SK-N-SH treated with all-trans-retinoic acid at 6 μM for 48 hours (cell line): ENCODE results near the gene KIAA0513.

Experiments
- ATAC-seq: fragments of 200-7000 bp; cut with Tn5 transposase; 3 replicates; pipeline ENCODE4 v1.9.1; 2020; ENCODE audit warnings: mild to moderate bottlenecking, moderate library complexity
- ARNTL ChIP-seq: fragments of 450-650 bp; formaldehyde crosslinking; IDR thresholded peaks from 2 replicates; pipeline ENCODE4 v1.5.0; 2020; ENCODE audit warnings: low read depth, mild to moderate bottlenecking, moderate library complexity, borderline replicate concordance
- BACH2 ChIP-seq: fragments of 250-450 bp; sonication (Bioruptor Pico); IDR thresholded peaks from 2 replicates; pipeline ENCODE4 v1.9.0; 2021; ENCODE audit warnings: mild to moderate bottlenecking, borderline replicate concordance
- CREB5 ChIP-seq: fragments of 250-450 bp; sonication (Bioruptor Pico); IDR thresholded peaks from 2 replicates; pipeline ENCODE4 v1.5.1; 2020; ENCODE audit warnings: low read depth, mild to moderate bottlenecking, moderate library complexity
- CSDC2 ChIP-seq: fragments of 250-450 bp; sonication (Bioruptor Pico); IDR thresholded peaks from 2 replicates; pipeline ENCODE4 v1.5.0; 2020; ENCODE audit warnings: mild to moderate bottlenecking, moderate library complexity
- CSRNP3 ChIP-seq: fragments of 250-450 bp; sonication (Bioruptor Pico); IDR thresholded peaks from 2 replicates; pipeline ENCODE4 v1.5.1; 2021; ENCODE audit warnings: mild to moderate bottlenecking, moderate library complexity
- ESRRG ChIP-seq: fragments of 250-450 bp; sonication (Bioruptor Pico); IDR thresholded peaks from 2 replicates; pipeline ENCODE4 v1.6.1; 2021; ENCODE audit warnings: mild to moderate bottlenecking
- GLIS3 ChIP-seq: fragments of 250-450 bp; sonication (Bioruptor Pico); IDR thresholded peaks from 2 replicates; pipeline ENCODE4 v1.5.0; 2020; ENCODE audit warnings: mild to moderate bottlenecking, moderate library complexity
- ISL1 ChIP-seq: fragments of 250-450 bp; sonication (Bioruptor Pico); IDR thresholded peaks from 2 replicates; pipeline ENCODE4 v2.1.2; 2022; ENCODE audit warnings: mild to moderate bottlenecking, moderate library complexity
- POU6F1 ChIP-seq: fragments of 250-450 bp; sonication (Bioruptor Pico); IDR thresholded peaks from 2 replicates; pipeline ENCODE4 v1.8.0; 2021; ENCODE audit warnings: low read depth, mild to moderate bottlenecking, moderate library complexity, borderline replicate concordance
- RARB ChIP-seq: fragments of 250-450 bp; sonication (Bioruptor Pico); IDR thresholded peaks from 2 replicates; pipeline ENCODE4 v1.8.0; 2021; ENCODE audit warnings: mild to moderate bottlenecking, moderate library complexity
- SNAI2 ChIP-seq: fragments of 250-450 bp; sonication (Bioruptor Pico); IDR thresholded peaks from 2 replicates; pipeline ENCODE4 v1.5.0; 2020; ENCODE audit warnings: mild to moderate bottlenecking, moderate library complexity
- TCF4 ChIP-seq: fragments of 250-450 bp; sonication (Bioruptor Pico); IDR thresholded peaks from 2 replicates; pipeline ENCODE4 v1.8.0; 2021; ENCODE audit warnings: mild to moderate bottlenecking, moderate library complexity, borderline replicate concordance
- TOX ChIP-seq: fragments of 250-450 bp; sonication (Bioruptor Pico); IDR thresholded peaks from 2 replicates; pipeline ENCODE4 v1.8.0; 2021; ENCODE audit warnings: mild to moderate bottlenecking, moderate library complexity, borderline replicate concordance
- ZC3H10 ChIP-seq: fragments of 250-450 bp; sonication (Bioruptor Pico); IDR thresholded peaks from 2 replicates; pipeline ENCODE4 v1.5.1; 2021; ENCODE audit warnings: mild to moderate bottlenecking, moderate library complexity
- ZFP3 ChIP-seq: fragments of 250-450 bp; sonication (Bioruptor Pico); IDR thresholded peaks from 2 replicates; pipeline ENCODE4 v1.5.0; 2020; ENCODE audit warnings: mild to moderate bottlenecking, moderate library complexity
- ZFP30 ChIP-seq: fragments of 450-650 bp; formaldehyde crosslinking; IDR thresholded peaks from 2 replicates; pipeline ENCODE4 v1.5.0; 2022; ENCODE audit warnings: mild to moderate bottlenecking, moderate library complexity
- ZNF565 ChIP-seq: fragments of 450-650 bp; formaldehyde crosslinking; conservative IDR thresholded peaks from 2 replicates; pipeline ENCODE4 v1.5.0; 2020; ENCODE audit warnings: low read depth, mild to moderate bottlenecking, moderate library complexity
- ZNF70 ChIP-seq: fragments of 450-650 bp; formaldehyde crosslinking; IDR thresholded peaks from 2 replicates; pipeline ENCODE4 v1.5.0; 2020; ENCODE audit warnings: mild to moderate bottlenecking, moderate library complexity
- ZNF8 ChIP-seq: fragments of 450-650 bp; formaldehyde crosslinking; IDR thresholded peaks from 2 replicates; pipeline ENCODE4 v1.5.0; 2020; ENCODE audit warnings: mild to moderate bottlenecking, moderate library complexity
- TF ChIP-seq, protein P1 (sequence below): fragments of 250-450 bp; sonication (Bioruptor Pico); IDR thresholded peaks from 2 replicates; pipeline ENCODE4 v1.8.0; 2020; ENCODE audit warnings: mild to moderate bottlenecking, moderate library complexity, borderline replicate concordance

KIAA0513 gene

DNA sequence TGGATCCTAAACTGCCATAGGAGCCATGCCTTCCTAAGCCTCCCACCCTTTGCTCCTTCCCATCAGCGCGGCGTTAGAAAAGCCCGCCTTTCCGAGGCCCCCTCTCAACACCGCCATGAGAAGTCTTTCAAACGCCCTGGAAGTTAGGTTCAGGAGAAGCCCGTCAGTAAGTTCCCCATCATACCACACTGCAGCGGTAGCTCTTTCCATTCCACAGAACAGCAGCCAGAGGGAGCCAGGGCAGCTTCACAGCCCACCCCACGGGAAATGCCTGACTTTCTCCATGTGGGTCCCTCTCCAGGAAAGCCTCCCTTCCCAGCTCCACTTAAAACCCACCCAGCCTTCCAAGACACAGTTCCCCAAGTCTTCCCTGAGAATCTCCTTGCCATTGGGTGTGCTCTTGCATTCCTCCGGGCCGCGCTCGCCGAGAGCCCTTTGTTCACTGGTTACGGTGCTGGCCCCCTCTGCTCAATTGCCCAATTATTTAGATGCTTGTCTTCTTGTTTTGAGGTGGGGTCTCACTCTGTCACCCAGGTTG, 28.7 kb downstream of the KIAA0513 start:
- ATAC-seq: peak; percentile 75
- TF ChIP-seq ZFP30 (CRISPR knock-in tag) (no peak), ZNF565 (CRISPR knock-in tag) (no peak), ARNTL (CRISPR knock-in tag) (no peak), SNAI2 (CRISPR knock-in tag) (no peak), ZNF8 (CRISPR knock-in tag) (no peak), POU6F1 (no peak)

GRCh38 chr16:85057212-85057889, 29.8 kb downstream of the KIAA0513 start:
- TF ChIP-seq ZNF8 (CRISPR knock-in tag) (no peak), SNAI2 (CRISPR knock-in tag) (no peak), GLIS3 (CRISPR knock-in tag) (no peak), ISL1 (CRISPR knock-in tag) (no peak), ESRRG (CRISPR knock-in tag) (no peak), ZC3H10 (CRISPR knock-in tag) (no peak), RARB (no peak), ZFP3 (CRISPR knock-in tag) (no peak), ARNTL (CRISPR knock-in tag) (no peak), CREB5 (CRISPR knock-in tag) (no peak), TOX (CRISPR knock-in tag) (no peak), TCF4 (no peak)
- TF ChIP-seq, protein P1, sequence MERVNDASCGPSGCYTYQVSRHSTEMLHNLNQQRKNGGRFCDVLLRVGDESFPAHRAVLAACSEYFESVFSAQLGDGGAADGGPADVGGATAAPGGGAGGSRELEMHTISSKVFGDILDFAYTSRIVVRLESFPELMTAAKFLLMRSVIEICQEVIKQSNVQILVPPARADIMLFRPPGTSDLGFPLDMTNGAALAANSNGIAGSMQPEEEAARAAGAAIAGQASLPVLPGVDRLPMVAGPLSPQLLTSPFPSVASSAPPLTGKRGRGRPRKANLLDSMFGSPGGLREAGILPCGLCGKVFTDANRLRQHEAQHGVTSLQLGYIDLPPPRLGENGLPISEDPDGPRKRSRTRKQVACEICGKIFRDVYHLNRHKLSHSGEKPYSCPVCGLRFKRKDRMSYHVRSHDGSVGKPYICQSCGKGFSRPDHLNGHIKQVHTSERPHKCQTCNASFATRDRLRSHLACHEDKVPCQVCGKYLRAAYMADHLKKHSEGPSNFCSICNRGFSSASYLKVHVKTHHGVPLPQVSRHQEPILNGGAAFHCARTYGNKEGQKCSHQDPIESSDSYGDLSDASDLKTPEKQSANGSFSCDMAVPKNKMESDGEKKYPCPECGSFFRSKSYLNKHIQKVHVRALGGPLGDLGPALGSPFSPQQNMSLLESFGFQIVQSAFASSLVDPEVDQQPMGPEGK (CRISPR knock-in tag): no peak

GRCh38 chr16:85057948-85058347, 30.4 kb downstream of the KIAA0513 start:
- ATAC-seq: no peak
- TF ChIP-seq ESRRG (CRISPR knock-in tag): no peak
- TF ChIP-seq BACH2: no peak
- TF ChIP-seq, all 23 proteins: peak for 0

More at GRCh38 chr16:85057212-85057889, 29.8 kb downstream of the KIAA0513 start:
- ATAC-seq: peak; percentile 35; the same call in 2 of the 3 replicates

DNA sequence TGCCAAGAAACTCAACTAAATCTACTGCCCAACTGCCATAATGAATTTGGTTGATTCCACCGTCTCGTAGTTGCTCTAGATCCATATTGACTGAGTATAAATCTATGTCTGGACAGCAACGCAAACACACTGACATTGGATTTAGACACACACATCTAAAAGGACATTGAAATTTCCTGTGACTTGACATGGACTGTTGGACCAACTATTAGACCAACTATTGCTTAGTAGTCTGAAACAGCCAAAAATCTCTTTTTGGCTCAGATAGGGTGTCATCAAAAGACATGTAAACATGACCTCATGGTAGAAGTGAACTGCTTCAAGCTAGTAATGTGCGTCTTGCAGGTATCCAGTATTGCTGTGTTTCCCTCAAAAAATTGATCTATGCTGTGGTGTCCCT, 31.3 kb downstream of the KIAA0513 start:
- TF ChIP-seq POU6F1 (no peak), RARB (no peak), GLIS3 (CRISPR knock-in tag) (no peak), ZC3H10 (CRISPR knock-in tag) (no peak), CSDC2 (CRISPR knock-in tag) (no peak), ZNF70 (CRISPR knock-in tag) (no peak), CSRNP3 (CRISPR knock-in tag) (no peak), TCF4 (no peak)
- ATAC-seq: no peak
